GM19452 (cell line): ENCODE results near the gene IFT25.

ENCODE experiments used
- ATAC-seq: cut with Tn5 transposase; IDR thresholded peaks from one replicate; pipeline ENCODE4 v1.9.1; 2021; ENCODE audit not compliant: unreplicated experiment

Gene IFT25

DNA sequence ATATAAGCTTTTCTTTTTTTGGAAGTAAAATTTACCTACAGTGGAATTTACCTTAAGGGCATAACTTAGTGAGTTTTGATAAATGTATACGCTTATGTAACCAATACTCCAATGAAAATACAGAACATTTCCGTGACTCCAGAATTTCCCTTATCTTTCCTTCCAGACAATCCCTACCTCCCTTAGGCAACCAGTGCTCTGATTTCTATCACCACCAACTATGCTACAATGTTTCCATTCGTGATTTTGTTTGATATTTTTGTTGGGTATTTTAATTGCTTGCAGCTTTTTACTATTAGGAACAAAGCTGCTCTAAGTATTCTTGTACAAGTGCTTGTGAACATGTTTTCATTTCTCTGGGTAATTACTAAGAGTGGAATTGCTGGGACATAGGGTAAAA, 14.6 kb downstream of the IFT25 start:
- no peak for ATAC-seq

DNA sequence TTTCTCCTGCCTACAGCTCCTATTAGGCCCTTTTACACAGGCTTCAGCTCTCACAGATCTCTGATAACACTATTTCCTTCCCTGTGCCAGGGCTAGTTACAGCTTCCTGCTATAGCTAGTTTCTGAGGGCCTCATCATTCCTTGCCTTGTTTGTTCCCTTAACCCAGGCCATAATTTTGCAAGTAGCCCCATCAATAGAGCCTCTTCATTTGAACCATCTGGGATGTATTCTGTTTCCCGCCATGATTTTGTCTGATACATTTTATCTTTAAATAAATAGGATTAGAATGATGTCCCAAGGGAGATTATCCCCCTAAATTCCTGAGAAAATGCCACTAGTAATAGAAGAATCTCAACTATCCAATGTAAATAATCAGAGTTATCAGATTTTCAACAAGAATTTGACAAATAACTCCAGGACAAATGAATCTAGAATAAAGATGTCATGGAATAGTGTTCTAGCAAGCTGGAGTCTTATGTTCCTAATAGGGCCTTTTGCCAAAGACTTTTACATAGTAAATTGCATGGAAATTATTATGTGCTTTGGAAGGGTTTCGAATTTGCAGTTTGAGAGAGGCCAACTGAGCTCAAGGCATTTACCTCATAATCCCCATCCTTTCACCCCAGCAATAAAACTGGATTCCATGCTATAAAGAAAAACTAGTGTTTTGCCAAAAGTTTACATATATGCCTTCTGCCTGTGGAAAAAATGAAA, 16.1 kb downstream of the IFT25 start:
- no peak for ATAC-seq

DNA sequence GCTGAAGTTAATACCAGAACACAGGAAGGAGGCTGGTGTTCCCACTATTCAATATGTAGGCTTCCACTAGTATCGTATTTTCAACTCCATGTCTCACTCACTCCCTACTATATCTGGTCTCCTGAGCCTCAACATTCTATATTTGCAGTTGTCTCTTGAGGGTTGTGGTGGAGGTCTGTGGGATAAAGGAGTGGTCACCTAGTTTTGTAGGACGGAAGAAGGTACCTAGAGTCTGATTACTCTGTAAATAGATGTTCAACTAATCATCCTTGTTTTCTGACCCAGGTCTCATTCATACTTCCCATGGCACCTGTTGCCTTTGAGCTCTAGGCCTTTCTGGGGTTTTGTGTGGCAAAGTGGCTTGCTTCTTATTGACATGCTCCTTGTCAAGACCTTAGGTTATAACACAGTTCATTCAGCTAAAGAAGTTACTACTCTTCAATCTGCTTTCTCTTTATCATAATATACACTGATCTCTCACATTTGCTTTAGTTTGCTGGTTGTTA, 18.1 kb downstream of the IFT25 start:
- ATAC-seq: no peak

DNA sequence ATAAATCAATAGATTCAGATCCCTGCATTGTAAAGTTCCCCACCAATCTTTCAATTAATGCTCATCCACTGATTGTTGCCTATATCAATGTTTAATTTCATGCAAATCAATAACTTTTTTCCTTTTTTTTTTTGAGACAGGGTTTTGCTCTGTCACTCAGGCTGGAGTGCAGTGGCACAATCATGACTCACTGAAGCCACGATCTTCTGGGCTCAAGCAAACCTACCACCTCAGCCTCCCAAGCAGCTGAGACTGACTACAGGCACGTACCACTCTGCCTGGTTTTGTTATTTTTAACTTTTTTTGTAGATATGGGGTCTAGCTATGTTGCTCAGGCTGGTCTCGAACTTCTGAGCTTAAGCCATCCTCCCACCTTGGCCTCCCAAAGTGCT, 25.8 kb downstream of the IFT25 start:
- ATAC-seq: no peak

DNA sequence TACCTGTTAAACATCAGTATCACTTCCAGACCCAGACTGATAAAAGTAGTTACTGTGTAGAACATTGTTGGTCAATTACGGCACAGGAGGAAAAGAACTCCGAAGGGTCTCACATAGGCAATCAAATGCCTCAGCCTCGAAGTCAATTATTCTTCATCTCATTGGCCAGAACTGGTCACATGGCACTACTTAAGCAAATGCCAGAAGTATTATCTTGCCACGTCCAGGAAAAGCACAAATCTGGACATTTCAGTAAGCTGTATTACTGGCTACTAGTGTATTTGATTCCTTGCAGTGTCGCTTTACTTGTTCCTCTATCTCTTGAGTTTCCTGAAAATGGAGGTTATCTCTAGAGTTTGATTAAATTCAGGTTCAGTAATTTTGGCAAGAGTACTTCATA, 27.2 kb downstream of the IFT25 start:
- ATAC-seq: no peak

DNA sequence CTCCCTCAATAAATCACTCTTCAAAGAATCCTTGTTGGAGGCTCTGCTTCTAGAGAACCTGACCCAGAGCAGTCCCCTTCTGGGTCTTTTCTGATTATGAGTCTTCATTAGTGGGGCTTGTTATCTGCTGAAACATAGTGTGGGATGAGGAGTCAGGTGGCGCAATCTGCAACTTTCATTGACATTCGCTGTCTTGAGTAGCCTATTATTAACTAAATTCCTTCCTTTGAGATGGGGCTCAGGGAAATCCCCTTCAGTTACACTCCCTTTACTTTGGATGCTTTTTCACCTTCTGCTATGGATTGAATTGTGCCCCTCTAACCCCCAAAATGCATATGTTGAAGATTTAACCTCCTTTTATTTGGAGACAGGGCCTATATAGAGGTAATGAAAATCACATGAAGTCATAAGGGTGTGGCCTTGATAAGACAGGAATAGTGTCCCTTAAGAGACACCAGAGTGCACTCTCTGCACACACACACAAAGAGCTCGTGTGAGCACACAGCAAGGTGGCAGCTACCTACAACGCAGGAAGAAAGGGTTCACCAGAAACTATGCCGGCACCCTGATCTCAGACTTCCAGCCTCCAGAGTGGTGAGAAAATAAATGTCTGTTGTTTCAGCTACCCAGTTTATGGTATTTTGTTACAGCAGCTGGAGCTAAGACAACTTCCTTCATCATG, 32.0 kb downstream of the IFT25 start:
- no peak for ATAC-seq

DNA sequence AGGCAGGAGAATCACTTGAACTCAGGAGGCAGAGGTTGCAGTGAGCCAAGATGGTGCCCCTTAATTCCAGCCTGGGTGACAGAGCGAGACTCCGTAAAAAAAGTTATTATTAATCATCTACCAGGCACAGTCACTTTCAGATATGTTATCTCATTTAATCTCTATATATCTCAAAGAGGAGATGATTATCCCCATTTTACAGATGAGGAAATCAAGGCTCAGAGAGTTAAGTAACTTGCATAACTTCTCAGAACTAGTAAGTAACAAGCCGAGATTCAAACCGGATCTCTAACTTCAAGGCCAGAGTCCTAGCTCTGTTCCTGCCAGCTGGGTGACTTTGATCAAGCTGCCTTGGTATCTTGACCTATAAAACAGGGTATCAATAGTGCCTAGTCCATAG, 34.1 kb downstream of the IFT25 start:
- no peak for ATAC-seq

DNA sequence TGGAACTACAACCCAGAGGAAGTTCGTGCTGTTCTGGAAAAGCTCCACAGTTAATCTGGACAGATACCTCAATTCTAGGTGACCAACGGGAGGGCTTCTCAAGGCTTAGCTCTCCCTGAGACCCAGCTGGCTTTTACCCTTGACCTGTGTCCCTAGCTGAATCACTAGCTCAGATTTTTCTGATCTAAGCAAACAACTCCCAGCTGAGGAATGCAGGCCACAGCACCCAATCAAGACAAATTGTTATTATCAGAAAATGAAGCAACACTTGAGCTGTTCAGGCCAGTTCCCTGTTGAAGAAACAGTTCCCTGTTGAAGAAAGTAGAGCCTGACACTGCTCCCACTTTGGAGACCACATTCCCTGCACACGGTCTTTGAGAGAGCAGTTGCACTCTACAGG, 35.6 kb downstream of the IFT25 start:
- ATAC-seq: no peak

DNA sequence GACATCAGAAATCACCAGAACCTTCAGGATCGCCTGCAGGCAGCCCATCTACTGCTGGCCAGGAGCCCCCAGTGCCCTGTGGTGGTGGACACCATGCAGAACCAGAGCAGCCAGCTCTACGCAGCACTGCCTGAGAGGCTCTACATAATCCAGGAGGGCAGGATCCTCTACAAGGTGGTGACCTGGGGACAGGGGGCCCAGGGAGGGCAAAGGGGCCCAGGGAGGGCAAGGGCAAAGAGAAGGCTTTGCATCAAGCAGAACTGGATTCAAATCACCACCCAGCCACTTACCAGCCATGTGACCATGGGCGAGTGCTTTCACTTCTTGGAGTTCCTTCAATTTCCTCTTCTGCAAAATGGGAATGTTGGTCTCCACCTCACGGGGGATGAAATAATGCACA, 39.4 kb downstream of the IFT25 start:
- ATAC-seq: no peak

DNA sequence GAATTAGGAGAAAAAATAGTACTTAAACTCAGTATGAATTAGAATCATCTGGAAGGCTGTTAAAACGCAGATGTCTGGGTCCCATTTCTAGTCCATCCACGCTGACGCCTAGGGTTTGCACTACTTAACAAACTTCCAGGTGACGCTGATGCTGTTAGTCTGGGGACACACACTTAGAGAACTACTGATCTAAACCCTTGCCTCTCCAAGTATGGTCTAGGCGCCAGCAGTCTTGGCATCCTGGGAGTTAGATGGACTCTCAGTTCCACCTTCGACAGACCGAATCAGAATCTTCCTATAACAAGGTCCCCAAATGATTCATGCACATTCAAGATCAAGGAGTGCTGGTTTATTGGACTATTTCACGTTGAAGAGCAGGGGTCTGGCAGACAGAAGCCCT, 40.0 kb downstream of the IFT25 start:
- ATAC-seq: no peak

DNA sequence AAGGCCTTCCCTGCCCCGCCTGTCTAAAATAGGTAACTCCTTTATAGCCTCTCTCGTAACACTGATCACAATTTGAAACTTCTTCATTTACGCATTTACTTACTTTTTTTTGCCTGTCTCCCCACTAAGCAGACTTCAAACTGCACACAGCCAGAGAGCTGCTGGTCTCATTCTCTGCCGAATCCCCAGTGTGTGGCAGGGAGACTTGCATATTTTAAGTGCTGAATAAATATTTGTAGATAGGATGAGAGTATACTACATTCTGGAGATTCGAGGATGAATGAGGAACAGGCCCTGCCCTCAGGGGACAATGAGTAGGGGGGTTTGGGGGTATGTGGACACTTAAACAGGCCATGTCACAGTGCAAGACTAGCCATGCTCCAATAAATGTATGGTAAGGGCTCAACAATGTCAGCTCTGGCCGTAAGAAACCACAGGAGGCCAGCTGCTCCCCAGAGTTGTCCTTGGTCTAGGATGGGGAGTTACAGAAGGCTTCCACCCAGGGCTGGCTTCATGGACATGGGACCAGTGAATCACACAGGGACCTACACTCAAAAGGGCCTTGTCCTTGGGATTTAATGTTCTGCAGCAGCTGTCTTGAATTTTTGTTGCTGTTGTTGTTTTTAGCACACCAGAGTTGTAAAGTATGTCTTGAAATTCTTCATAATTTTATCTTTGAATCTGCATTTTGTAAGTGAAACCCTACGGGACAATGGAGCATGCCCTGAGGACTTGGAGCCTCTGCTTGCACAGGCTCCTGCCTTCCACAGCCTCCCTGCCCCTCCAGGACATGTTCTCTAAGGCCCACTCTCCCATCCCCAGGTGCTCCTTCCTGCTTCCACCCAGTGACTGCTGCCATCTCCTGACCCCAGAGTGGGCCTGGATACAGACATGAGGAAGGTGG, 43.0 kb downstream of the IFT25 start:
- no peak for ATAC-seq

DNA sequence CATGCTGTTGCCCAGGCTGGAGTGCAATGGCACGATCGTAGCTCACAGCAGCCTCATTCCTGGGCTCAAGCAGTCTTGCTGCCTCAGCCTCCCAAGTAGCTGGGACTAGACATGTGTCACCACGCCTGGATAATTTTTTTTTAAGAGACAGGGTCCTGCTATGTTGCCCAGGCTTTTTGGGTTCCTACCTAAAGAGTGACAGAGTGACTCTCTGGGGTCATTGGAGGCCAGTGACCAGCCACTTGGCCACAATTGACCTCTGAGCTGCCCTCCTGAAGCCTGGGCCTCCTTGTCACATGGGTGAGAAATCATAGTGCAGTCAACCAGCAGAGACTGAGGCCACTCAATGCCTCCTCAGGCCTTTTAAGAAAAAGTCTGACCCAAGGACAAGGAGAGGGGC, 45.8 kb downstream of the IFT25 start:
- no peak for ATAC-seq

DNA sequence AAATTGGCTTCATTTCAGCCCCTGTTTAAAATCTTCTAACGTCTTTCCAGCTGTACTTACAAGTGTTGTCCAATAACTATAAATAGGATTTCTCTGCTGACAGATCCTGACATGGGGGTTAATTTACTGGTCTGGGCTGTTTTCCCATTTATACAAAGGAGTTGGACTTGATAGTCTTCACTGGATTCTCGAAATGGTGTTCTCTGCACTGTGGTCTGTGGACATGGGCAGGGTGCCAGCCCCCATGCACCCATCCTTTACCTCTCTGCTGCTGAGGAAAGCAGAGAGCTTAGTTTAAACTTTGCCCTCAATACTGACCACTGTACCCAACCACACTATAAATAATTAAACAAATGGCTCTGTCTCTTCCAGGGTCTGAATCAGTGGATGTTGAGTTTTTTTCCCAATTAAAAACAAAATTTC, 46.3 kb downstream of the IFT25 start:
- no peak for ATAC-seq

DNA sequence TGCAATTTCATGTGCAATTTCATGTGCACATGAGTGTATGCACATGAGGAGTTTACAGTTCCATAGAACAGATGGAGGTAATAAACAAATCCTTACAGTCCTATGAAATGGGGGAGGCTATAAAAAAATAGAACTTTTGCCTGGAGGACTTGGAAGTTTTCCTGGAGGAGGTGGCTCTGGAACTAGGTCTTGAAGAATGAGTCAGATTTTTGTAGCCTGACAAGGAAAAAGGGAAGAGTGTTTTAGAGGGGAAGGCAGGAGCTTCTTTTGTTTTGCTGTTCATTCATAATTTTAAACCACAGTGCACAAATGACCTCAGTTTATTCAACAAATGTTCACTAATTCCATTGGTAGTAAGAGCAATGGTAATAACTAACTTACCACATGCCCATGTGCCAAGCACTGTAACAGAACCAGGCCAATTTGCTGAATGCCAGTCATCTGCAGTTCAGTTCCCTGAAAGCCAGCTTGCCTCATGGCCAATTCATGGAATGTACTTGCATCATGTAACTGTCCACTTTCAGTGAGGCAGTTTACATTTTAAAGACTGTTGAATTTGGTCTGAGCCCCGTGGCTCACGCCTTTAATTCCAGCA, 48.8 kb downstream of the IFT25 start:
- no peak for ATAC-seq

DNA sequence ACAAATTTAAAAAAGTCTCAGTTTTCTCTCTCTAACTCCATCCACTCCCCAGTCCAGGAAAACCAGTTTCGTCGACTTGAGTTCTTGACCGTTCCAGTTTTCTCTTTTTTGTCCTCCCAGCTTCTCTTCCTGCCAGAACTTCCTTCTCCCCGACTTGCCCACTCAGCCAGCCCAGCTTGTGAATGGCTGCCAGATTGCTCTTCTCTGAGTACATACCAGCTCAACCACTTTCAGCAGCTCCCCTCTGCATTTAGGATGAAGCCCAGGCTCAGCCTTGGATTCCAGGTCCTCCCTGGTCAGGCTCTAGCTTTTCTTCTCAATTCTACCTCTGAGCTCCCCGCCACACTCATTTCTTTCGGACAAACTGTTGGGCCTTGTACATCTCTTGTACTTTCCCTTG, 50.1 kb downstream of the IFT25 start:
- ATAC-seq: no peak

DNA sequence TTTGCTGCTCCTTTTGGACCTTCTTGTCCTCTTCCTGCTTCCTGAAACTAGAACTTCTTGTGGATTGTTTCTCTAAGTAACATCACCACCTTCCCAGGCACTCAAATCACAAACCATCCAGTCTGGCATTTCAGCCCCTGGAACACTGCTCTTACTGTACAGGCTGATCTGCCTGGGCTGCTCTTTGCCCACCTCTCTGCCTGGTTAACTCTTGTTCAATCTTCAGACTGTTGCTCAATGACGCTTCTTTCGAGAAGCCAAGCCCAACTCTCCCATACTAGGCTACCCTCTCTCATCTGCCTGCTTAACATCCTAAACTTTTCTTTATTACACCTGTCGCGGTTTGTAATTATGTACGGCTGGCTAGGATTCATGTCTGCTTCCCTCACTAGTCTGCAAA, 50.9 kb downstream of the IFT25 start:
- ATAC-seq: no peak

DNA sequence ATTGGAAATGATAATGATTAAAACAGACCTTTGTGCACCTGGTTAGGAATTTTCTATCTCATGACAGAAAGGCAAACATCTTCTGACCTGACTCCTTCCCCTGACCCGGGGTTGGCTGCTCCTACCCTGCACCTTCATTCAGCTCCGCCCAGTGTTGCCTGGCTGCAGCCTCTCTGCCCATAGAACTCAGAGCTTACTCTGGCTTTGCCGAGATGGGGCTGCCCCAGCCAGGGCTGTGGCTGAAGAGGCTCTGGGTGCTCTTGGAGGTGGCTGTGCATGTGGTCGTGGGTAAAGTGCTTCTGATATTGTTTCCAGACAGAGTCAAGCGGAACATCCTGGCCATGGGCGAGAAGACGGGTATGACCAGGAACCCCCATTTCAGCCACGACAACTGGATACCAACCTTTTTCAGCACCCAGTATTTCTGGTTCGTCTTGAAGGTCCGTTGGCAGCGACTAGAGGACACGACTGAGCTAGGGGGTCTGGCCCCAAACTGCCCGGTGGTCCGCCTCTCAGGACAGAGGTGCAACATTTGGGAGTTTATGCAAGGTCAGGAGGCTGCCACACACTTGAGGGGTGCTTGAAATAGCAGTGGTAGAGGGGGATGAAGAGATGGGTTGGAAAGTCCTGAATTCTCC, 51.4 kb downstream of the IFT25 start, which contains the start of gene DIO1:
Gene DIO1, plus strand, starts transcription at position 189 of the 638 bp plus-strand sequence. Its CDS starts 24 bp downstream, at position 213.
- ATAC-seq: no peak

DNA sequence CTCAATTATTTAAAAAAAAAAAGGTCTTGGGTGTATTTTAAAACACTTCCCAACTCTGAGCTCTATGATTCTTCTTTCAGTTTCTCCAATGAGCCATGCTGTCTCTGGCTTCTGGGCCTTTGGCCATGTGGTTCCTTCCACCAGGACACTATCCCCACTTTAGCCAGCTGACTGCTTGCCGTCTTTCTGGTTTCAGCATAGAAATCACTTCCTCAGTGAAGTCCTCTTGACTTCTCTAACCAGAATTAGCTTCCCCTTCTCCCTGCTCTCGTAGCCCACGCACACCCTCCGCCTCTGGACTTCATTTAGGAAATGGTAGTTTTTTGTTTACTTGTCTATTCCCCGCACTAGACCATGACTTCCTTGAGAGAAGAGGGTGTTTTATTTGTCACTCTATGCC, 52.6 kb downstream of the IFT25 start:
- ATAC-seq: no peak

DNA sequence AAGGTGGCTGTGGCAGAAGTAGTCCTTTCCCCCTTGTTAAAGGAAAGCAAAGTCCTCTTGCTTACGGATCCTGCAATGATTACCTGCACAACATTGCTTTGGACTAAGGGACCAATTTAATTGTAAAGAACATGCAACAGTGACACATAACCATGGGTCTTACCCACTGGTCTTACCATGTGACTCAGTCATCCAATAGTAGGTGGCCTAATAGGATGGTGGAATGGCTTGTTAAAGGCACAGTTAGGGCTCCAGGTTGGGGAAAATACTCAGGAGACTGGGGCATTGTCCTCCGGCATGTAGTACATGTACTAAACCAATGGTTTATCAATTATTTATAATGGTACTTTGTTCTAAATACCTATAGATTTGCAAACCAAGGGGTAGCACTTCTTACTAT, 53.8 kb downstream of the IFT25 start:
- ATAC-seq: no peak

DNA sequence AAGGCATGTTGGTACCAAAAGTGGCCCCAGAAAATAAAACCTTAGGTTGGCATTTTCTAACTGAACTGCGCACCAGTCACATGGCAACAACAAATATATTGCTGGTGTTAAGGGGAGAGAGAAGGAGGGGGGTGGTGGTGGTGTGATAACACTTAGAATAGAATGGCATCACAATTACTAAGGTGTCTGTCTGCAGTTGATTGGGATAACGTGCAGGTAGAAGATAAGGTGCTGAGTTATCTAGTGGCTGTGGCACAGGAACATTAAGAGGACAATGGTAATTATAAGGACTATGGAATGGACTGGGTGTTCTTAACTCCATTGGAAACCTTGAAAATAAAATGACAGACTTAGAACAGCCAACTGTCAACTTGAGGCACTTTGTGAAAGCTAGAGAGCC, 54.5 kb downstream of the IFT25 start:
- ATAC-seq: no peak

DNA sequence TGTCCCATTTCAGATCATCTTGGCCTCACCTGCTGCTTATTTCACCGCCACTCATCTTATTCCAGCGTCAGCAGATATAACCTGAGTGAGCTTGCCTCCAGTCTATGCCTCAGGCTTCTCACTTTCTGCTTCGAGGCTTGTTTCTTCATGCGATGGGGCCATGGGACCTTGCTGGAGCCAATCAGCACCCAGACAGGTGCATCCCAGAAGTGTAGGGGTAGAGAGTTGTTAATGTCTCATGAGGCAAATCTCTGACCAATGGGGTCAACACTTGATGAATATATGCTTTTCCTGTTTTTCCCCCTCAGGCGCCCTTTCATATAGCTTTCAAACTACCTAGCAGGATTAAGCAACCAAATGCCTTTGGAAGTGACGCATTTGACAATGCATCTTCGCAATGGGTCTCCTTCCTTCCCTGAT, 55.0 kb downstream of the IFT25 start:
- no peak for ATAC-seq
